ENCODE data around the gene HSP90AB1. TPM values are rescaled to one million over a fixed set of nuclear protein-coding genes. Genes with fewer than 3 reads are reported as not detected.

Gene HSP90AB1
- total RNA-seq, 1 donor from 2014 or later = 509 TPM

- Mint-ChIP-seq H3K27ac (ENCODE audit: unreplicated experiment) (peak overlapping the region; percentile 94), H3K27me3 (ENCODE audit: unreplicated experiment) (no peaks in the 10 kb centered on the region), H3K36me3 (ENCODE audit: unreplicated experiment) (no peaks in the 10 kb centered on the region), H3K9me3 (ENCODE audit: unreplicated experiment) (no peaks in the 10 kb centered on the region), H3K4me3 (ENCODE audit: unreplicated experiment) (peak overlapping the region; percentile 75), H3K4me1 (ENCODE audit: unreplicated experiment) (peaks cover 70% of the 10 kb centered on the region)
- TF ChIP-seq CTCF (IDR thresholded peaks at IDR 0.05) = no peak
- DNase-seq (ENCODE audit: extremely low spot score, unreplicated experiment) = no peak
These were observed 26.8 kb upstream of the HSP90AB1 start for GRCh38 chr6:44219815-44220784.

- H3K4me1 Mint-ChIP-seq (ENCODE audit: unreplicated experiment) = peaks cover 75% of the 10 kb centered on the region
- DNase-seq (ENCODE audit: extremely low spot score, unreplicated experiment) = no peak
- H3K27ac Mint-ChIP-seq (ENCODE audit: unreplicated experiment) = peak overlapping the region; percentile 99
- H3K9me3 Mint-ChIP-seq (ENCODE audit: unreplicated experiment) = no peaks in the 10 kb centered on the region
- H3K27me3 Mint-ChIP-seq (ENCODE audit: unreplicated experiment) = no peaks in the 10 kb centered on the region
- H3K36me3 Mint-ChIP-seq (ENCODE audit: unreplicated experiment) = no peaks in the 10 kb centered on the region
- no peak for TF ChIP-seq CTCF (IDR thresholded peaks at IDR 0.05)
- H3K4me3 Mint-ChIP-seq (ENCODE audit: unreplicated experiment) = peak overlapping the region; percentile 43
These were observed 26.0 kb upstream of the HSP90AB1 start for GRCh38 chr6:44220913-44221290.

GRCh38 chr6:44221291-44221960, 25.5 kb upstream of the HSP90AB1 start:
- Mint-ChIP-seq H3K4me1 (ENCODE audit: unreplicated experiment) (peaks cover 79% of the 10 kb centered on the region), H3K27ac (ENCODE audit: unreplicated experiment) (peak overlapping the region; percentile 99), H3K27me3 (ENCODE audit: unreplicated experiment) (no peaks in the 10 kb centered on the region), H3K36me3 (ENCODE audit: unreplicated experiment) (no peaks in the 10 kb centered on the region), H3K4me3 (ENCODE audit: unreplicated experiment) (peak overlapping the region; percentile 77), H3K9me3 (ENCODE audit: unreplicated experiment) (no peaks in the 10 kb centered on the region)
- peak; percentile 97 for DNase-seq (ENCODE audit: extremely low spot score, unreplicated experiment)
- TF ChIP-seq CTCF (IDR thresholded peaks at IDR 0.05) = peak; percentile 82

- Mint-ChIP-seq H3K36me3 (ENCODE audit: unreplicated experiment) (no peaks in the 10 kb centered on the region), H3K27me3 (ENCODE audit: unreplicated experiment) (no peaks in the 10 kb centered on the region), H3K4me1 (ENCODE audit: unreplicated experiment) (peaks cover 79% of the 10 kb centered on the region), H3K9me3 (ENCODE audit: unreplicated experiment) (no peaks in the 10 kb centered on the region), H3K4me3 (ENCODE audit: unreplicated experiment) (peak overlapping the region; percentile 77), H3K27ac (ENCODE audit: unreplicated experiment) (peak overlapping the region; percentile 99)
- TF ChIP-seq CTCF (IDR thresholded peaks at IDR 0.05) = no peak
- no peak for DNase-seq (ENCODE audit: extremely low spot score, unreplicated experiment)
These were observed 25.0 kb upstream of the HSP90AB1 start for GRCh38 chr6:44221961-44222335.

All from osteocyte (in vitro differentiated cells).